Hematopoietic multipotent progenitor cell treated with erythropoietin and hydrocortisone succinate and interleukin-3 and kit ligand, for 8 days (in vitro differentiated cells): ENCODE measurements around the gene CASP14.
A peak's percentile ranks its signal among the peaks of the same experiment; 100 is the strongest.
"Not testable (repeated sequence)": the region's sequence is repeated elsewhere in the genome, so short reads cannot be mapped to it uniquely, and the experiment has no call there.

Source experiments
- DNase-seq: peaks from one replicate; pipeline ENCODE4 v3.0.0-alpha.2; 2015

CASP14 gene, protein sequence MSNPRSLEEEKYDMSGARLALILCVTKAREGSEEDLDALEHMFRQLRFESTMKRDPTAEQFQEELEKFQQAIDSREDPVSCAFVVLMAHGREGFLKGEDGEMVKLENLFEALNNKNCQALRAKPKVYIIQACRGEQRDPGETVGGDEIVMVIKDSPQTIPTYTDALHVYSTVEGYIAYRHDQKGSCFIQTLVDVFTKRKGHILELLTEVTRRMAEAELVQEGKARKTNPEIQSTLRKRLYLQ

DNA sequence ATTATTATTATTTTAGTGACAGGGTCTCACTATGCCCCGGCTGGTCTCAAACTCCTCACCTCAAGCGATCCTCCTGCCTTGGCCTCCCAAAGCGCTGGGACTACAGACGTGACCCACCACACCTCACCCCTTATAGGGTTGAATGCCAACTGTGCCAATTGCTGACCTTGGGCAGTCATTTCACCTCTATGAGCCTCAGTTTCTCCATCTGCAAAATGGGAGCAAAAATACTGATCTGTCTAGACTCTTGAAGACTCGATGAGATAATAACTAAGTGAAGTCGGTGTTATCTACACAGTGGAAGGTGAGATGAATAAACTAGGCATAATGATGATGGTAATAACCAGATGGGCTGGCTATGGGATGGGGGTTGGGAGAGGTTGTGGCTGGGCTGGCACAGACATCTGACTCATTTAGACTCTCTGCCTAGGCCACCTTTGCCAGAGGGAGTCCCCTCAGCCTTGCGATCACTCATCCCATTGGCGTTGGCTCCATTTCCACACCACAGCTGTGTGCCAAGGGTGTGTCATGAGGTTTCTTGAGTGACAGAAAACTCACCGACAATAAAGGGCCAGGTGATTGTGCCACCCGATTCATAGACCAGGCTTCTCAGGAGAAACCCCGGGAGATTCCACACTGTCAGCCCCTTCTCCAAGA, at the start of gene CASP14:
TSS of gene CASP14 (plus strand) at position 596 of the 657 bp plus-strand sequence. CDS start 2,772 bp downstream, outside the sequence.
- no peak for DNase-seq

- DNase-seq: no peak
These were observed 41.0 kb upstream of the CASP14 start for GRCh38 chr19:15008308-15008707.

DNA sequence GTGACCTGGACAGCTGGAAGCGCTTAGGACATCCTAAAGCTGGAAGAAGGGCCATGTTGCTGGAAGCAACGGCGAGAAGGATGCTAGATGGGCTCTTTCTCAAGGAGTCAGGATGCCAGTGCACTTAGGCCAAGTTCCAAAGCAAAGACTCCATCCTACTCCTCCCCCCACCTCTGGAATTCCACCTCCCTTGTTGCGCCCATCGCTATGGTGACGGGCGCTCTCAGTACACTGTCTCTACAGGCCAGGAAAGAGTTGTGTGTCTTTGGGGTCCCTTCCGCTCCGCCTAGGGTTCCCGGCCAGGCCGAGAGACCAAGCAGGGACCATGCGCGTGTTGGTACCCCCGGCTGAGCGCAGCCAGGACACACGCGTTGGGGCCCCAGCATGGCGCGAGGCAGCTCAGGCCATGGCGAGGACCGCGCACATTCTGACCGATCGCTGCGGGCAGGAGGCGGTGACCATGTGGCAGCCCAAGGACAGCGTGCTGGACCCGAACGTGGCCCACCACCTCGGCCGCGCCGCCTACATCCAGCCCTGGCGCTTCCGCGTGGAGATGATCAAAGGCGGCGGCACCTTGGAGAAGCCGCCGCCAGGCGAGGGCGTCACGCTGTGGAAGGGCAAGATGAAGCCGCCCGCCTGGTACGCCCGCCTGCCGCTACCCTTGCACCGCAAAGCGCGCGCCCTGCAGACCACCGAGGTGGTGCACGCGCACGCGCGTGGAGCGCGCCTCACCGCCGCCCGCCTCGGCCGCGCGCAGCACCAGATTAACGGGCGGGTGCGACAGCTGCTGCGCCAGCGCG, 38.6 kb upstream of the CASP14 start:
- no peak for DNase-seq

- no peak for DNase-seq
These were observed 34.7 kb upstream of the CASP14 start for GRCh38 chr19:15014579-15014978.

DNA sequence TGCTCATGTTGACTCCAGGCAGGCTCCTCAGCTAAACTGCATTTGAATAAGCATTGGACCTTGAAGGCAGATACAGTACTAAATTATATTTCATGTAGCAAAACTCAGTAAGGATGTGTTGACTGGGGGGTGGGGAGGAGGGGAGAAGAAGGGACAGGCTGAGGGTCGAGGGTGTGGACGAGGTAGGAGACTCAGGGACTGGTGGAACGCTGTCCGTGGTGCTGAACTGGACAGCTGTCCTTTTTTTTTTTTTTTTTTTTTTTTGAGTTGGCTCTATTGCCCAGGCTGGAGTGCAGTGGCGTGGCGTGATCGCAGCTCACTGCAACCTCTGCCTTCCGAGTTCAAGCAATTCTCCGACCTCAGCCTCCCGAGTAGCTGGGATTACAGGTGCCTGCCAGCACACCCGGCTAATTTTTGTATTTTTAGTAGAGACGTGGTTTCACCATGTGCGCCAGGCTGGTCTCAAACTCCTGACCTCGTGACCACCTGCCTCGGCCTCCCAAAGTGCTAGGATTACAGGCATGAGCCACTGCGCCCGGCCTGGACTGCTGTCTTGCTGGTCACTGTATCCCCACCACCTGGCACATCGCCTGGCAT, 33.2 kb upstream of the CASP14 start:
- no peak for DNase-seq

GRCh38 chr19:15018836-15019235, 30.4 kb upstream of the CASP14 start:
- DNase-seq: not testable (repeated sequence)

DNA sequence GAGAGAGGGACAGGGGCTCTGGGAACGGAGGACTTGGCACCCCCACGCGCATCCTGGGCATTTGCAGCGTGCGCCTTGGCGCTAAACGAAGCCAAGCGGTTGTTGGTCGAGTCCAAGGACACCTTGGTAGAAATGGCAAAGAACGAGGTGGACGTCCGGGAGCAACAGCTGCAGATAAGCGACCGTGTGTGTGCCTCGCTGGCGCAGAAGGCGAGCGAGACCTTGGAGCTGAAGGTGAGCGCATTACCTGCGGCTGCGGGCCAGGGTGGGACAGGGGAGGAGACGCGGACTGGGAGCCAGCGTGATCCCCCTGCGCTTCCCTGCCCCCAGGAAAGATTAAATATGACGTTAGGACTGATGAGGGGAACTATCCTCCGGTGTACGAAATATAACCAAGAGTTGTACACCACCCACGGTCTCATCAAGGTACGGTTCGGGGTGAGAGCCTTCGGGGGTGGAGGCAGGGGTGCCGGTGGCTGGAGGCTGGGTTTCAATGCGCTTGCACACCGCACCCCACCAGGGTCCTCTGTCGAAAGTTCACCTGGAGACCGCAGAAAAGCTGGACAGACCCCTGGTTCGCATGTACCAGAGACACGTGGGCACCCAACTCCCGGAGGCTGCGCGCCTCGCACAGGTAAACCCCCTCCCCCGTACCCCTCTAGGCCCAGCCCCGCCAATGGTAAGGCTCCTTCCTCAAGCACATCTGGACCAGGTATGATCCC, 27.8 kb upstream of the CASP14 start:
- no peak for DNase-seq

GRCh38 chr19:15022752-15023151, 26.5 kb upstream of the CASP14 start:
- DNase-seq: no peak

DNA sequence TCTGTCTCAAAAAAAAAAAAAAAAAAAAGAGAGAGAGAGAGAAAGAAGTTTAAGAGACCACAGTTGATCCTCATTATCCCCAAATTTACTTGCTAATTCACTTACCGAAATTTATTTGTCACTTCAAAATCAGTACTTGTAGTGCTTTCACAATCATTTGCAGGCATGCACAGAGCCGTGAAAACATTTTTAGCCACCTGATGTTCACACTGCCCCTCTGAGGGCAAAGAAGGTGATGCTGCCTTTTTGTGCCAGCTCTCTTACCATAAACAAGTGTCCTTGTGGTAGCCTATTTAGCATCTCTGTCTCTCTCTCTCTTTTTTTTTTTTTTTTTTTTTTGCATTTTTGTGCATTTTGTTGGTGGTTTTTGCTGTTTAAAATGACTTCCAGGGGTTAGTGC, 24.1 kb upstream of the CASP14 start:
- DNase-seq: peak; percentile 34

GRCh38 chr19:15028490-15028889, 20.8 kb upstream of the CASP14 start:
- DNase-seq: no peak

DNA sequence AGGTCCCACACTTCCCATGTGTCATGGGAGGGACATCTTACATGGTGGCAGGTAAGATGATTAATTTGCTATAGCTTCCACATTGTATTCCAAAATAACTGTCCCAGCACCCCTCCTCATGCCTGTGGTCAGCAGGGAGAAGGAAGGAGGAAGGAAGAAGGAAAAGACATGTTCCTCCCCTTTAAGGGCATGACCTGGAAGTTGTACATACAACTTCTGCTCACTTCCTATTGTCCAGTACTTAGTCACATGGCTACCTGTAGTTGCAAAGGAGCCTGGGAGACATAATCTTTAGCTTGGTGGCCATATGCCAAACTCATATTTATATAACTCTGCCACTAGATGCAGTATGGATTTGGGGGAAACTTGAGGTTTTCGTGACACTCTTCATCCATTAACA, 17.6 kb upstream of the CASP14 start:
- no peak for DNase-seq

GRCh38 chr19:15035795-15036311, 13.4 kb upstream of the CASP14 start:
- no peak for DNase-seq

DNA sequence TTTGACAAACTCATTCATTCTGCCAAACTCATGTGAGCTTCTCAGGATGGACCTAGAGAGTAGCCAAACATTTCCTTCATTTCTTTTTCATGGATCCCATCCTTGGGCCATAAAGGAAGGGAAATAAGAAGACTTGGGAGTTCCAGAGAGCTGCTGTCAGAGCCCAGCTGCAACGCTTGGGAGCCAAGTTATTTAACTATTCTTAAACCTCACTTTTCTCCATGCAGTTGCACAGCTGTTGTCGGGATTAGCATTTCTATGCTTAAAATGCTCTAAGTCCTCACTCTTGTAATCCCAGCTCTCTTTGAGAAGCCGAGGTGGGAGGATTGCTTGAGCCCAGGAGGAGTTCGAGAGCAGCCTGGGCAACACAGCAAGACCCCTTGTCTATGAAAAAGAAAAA, 11.7 kb upstream of the CASP14 start:
- no peak for DNase-seq

GRCh38 chr19:15038294-15038693, 11.0 kb upstream of the CASP14 start:
- no peak for DNase-seq

DNA sequence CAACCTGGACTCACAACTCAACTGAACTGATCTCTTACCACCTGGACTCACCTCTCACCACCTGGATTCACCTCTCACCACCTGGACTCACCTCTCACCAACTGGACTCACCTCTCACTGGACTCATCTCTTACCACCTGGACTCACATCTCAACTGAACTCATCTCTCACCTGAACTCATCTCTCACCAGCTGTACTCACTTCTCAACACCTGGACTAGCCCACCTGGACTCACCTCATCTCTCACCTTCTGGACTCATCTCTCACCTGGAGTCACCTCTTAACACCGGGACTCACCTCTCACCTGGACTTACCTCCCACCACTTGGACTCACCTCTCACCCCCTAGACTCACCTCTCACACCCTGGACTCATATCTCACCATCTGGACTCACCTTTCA, 7.3 kb upstream of the CASP14 start:
- DNase-seq: no peak

DNA sequence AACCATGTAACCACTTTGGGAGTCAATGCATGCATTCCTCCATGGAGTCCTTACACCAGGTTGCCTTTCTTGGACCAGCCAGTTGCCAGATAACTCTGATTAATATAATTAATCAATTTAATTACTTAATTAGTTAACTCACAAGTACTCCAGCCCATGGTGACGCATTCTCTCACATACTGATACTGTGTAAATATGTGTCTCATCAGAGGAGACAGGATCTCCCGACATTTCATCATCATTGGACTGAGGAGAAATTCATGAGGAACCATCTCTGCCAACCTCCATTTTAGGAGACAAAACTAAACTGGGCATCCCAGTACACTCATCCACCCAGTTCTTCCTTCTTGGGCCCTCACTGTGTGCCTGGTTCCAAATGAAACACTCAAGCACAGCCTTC, 6.5 kb upstream of the CASP14 start:
- DNase-seq: no peak

DNA sequence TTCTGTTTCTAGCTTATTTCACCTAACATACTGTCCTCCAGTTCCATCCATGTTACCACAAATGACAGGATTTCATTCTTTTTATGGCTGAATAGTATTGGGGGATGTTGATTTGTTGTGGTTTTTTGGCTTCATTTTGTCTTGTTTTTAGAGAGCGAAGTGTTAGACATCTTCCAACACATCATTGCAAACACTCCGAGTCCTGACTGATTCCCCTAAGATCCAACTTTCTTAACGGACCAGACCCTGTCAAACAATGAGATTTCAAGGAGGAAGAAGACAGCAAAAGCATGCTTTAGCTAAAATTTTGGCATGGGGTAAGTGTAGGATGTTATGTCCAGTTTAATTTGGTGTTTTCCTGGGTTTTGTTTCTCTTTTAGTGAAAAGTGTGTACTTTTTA, 3.8 kb upstream of the CASP14 start:
- no peak for DNase-seq

DNA sequence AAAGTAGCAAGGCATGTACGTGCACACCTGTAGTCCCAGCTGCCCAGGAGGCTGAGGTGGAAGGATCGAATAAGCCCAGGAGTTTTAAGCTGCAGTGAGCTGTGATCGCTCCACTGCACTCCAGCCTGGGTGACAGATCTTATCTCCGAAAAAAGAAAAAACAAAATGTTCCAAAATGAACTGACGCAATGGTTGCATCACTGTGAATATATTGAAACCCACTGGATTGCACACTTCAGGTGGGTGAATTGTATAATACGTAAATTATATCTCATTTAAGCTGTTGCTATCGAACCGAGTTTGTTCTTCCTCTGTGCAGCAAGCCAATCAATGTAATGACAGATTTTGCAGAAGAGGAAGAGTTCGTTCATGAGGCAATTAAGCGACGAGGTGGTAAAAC, 1.6 kb upstream of the CASP14 start:
- no peak for DNase-seq

DNA sequence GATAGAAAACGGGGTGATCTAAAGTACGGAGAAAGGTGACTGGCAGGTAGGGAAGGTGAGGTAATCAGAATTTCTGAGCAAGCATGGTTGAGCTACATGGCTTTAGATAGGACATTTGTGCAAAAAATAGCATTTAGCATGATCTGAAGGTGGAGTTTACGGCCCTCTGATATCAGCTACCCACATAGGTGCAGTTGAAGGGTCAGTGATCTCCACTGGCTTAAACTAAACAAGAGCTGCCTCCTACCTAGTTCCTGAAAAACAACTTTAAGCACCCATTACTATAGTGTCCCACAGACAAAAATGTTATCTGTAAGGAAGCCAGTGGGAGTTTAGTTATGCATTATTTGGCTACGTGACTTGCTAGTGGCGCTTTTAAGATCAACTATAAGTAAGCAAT, 1.2 kb upstream of the CASP14 start:
- no peak for DNase-seq

DNA sequence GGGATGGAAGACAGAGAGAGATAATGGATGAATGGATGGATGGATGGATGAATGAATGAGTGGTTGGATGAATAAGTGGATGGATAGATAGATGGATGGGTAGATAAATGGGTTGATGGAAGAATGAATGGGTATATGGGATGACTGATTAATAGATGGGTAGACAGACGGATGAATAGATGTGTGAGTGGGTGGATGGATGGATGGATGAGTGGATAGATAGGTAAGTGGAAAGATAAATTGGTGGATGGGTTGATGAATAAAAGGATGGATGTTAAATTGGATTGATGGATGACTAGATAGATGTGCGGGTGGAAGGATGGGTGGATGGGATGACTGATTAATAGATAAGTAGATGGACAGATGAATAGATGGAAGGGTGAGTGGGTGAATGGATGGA, 1.4 kb downstream of the CASP14 start:
- no peak for DNase-seq

- no peak for DNase-seq
These were observed 12.8 kb downstream of the CASP14 start for GRCh38 chr19:15062036-15062435.

GRCh38 chr19:15070386-15070785, 21.1 kb downstream of the CASP14 start:
- not testable (repeated sequence) for DNase-seq
